HEK293 (cell line): ENCODE results near the gene VTI1B.

Experiments used
- CTCF ChIP-seq: fragments of 450-650 bp; formaldehyde crosslinking; IDR thresholded peaks from 2 replicates; pipeline ENCODE4 v1.5.1; 2016; ENCODE audit warnings: missing biosample characterization, missing genetic modification characterization
- KLF1 ChIP-seq: fragments of 450-650 bp; formaldehyde crosslinking; IDR thresholded peaks from 2 replicates; pipeline ENCODE4 v1.5.1; 2016; ENCODE audit warnings: missing biosample characterization, missing genetic modification characterization
- PBX3 ChIP-seq: sonication (generic); formaldehyde crosslinking; IDR thresholded peaks from 2 replicates; pipeline ENCODE4 v1.8.1; 2022; ENCODE audit warnings: mild to moderate bottlenecking, moderate library complexity, missing genetic modification reagents
- ZNF140 ChIP-seq: fragments of 450-650 bp; formaldehyde crosslinking; IDR thresholded peaks from 2 replicates; pipeline ENCODE4 v1.5.1; 2016; ENCODE audit warnings: missing biosample characterization, missing genetic modification characterization
- ZNF274 ChIP-seq, 2 experiments: fragments of 200-500 bp in 1 of 2; fragments of 450-650 bp in 1 of 2; sonication (Bioruptor generic) in 1 of 2; formaldehyde crosslinking in 1 of 2; IDR thresholded peaks; 2 replicates each; pipeline versions ENCODE4 v1.5.1 to v1.6.1; 2014 to 2016; ENCODE audit warnings: borderline replicate concordance in 1 of 2, inconsistent platforms in 1 of 2, low read length in 1 of 2, missing biosample characterization in 1 of 2, missing genetic modification characterization in 1 of 2
- ZNF391 ChIP-seq: fragments of 450-650 bp; formaldehyde crosslinking; IDR thresholded peaks from 2 replicates; pipeline ENCODE4 v1.5.1; 2016; ENCODE audit warnings: low read depth, missing biosample characterization, missing genetic modification characterization, borderline replicate concordance
- ZNF560 ChIP-seq: fragments of 450-650 bp; formaldehyde crosslinking; IDR thresholded peaks from 2 replicates; pipeline ENCODE4 v1.5.1; 2017; ENCODE audit warnings: missing biosample characterization, missing genetic modification characterization, borderline replicate concordance
- ZNF830 ChIP-seq: fragments of 450-650 bp; IDR thresholded peaks from 2 replicates; pipeline ENCODE4 v1.5.0; 2018; ENCODE audit warnings: missing biosample characterization, missing genetic modification characterization, low read depth, mild to moderate bottlenecking, moderate library complexity

GRCh38 chr14:67721875-67722274, 47.4 kb upstream of the VTI1B start:
- no peak for TF ChIP-seq CTCF (tag by site-specific recombination)
- no peak for TF ChIP-seq ZNF274 (IDR thresholded peaks at IDR 0.05; ENCODE audit: low read length)
- TF ChIP-seq ZNF274 (tag by site-specific recombination; IDR thresholded peaks at IDR 0.05; ENCODE audit: borderline replicate concordance) = no peak
- no peak for TF ChIP-seq KLF1 (tag by site-specific recombination)
- no peak for TF ChIP-seq ZNF830 (tag by site-specific recombination)
- no peak for TF ChIP-seq ZNF391
- TF ChIP-seq PBX3 (CRISPR knock-in tag) = no peak
- TF ChIP-seq ZNF560 (tag by site-specific recombination) = no peak
- TF ChIP-seq ZNF140 (tag by site-specific recombination) = no peak
